ENCODE results near the gene POU6F2.

DNA sequence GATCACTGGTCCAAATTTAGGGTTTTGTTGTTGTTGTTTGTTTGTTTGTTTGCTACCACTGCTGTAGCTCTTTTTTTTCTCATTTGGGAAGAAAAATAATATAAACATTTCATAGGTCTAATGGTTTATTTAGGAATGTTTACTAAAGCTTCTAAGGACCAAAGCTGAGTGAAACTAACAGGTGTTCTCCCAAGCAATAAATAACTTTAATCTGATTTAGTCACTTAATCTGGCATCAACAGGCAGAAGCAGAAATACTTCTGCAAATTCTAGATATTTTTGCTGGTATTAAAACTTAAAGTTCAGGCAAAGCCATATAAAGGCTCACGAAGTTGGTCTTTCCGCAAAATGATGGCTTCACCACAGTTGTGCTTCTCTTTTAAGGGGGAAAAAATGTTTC, 444.0 kb downstream of the POU6F2 start:
- TF ChIP-seq CTCF (IDR thresholded peaks at IDR 0.05 in 2 of 3, conservative IDR thresholded peaks at IDR 0.05 in 1 of 3; ENCODE audit: borderline replicate concordance in 1 of 3, insufficient read depth in 1 of 3, low read depth in 2 of 3, low read length in 2 of 3) (no peak), EZH2phosphoT487 (IDR thresholded peaks at IDR 0.05; ENCODE audit: borderline replicate concordance) (no peak), RAD21 (IDR thresholded peaks at IDR 0.05; ENCODE audit: low read depth) (no peak), ZNF274 (IDR thresholded peaks at IDR 0.05; ENCODE audit: low read depth, low read length) (no peak), POLR2A (IDR thresholded peaks at IDR 0.05; ENCODE audit: borderline replicate concordance, extremely low read depth, insufficient read depth, insufficient read length) (no peak), YY1 (IDR thresholded peaks at IDR 0.05; ENCODE audit: extremely low read depth, insufficient replicate concordance, low read depth, low read length) (no peak), TCF7L2 (IDR thresholded peaks at IDR 0.05; ENCODE audit: borderline replicate concordance, extremely low read depth, insufficient read depth, insufficient read length) (no peak)
- TF ChIP-seq, protein P1, sequence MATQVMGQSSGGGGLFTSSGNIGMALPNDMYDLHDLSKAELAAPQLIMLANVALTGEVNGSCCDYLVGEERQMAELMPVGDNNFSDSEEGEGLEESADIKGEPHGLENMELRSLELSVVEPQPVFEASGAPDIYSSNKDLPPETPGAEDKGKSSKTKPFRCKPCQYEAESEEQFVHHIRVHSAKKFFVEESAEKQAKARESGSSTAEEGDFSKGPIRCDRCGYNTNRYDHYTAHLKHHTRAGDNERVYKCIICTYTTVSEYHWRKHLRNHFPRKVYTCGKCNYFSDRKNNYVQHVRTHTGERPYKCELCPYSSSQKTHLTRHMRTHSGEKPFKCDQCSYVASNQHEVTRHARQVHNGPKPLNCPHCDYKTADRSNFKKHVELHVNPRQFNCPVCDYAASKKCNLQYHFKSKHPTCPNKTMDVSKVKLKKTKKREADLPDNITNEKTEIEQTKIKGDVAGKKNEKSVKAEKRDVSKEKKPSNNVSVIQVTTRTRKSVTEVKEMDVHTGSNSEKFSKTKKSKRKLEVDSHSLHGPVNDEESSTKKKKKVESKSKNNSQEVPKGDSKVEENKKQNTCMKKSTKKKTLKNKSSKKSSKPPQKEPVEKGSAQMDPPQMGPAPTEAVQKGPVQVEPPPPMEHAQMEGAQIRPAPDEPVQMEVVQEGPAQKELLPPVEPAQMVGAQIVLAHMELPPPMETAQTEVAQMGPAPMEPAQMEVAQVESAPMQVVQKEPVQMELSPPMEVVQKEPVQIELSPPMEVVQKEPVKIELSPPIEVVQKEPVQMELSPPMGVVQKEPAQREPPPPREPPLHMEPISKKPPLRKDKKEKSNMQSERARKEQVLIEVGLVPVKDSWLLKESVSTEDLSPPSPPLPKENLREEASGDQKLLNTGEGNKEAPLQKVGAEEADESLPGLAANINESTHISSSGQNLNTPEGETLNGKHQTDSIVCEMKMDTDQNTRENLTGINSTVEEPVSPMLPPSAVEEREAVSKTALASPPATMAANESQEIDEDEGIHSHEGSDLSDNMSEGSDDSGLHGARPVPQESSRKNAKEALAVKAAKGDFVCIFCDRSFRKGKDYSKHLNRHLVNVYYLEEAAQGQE (IDR thresholded peaks at IDR 0.05; ENCODE audit: low read depth): no peak
